Measurements from ENCODE around the gene DCUN1D4.

Gene DCUN1D4

GRCh38 chr4:51895816-51896408, 53.0 kb downstream of the DCUN1D4 start:
- Histone ChIP-seq H3K9me3 (no peaks in the 10 kb centered on the region), H3K27me3 (no peaks in the 10 kb centered on the region), H3K36me3 (peaks cover 4% of the 10 kb centered on the region), H3K4me1 (ENCODE audit: control insufficient read depth in 1 of 2, insufficient read depth in 1 of 2, low read depth in 1 of 2, low read length in 1 of 2) (peaks cover 0 to 7% of the 10 kb centered on the region in 2 experiments), H3K27ac (no peak overlapping the region), H3K4me3 (ENCODE audit: low read depth in 1 of 2, low read length in 1 of 2) (no peak overlapping the region)
- peak; percentile 41 for TF ChIP-seq CTCF (IDR thresholded peaks at IDR 0.05)

- Histone ChIP-seq H3K27ac (peak overlapping the region; percentile 38), H3K9me3 (no peaks in the 10 kb centered on the region), H3K36me3 (no peaks in the 10 kb centered on the region), H3K27me3 (no peaks in the 10 kb centered on the region), H3K4me1 (ENCODE audit: control insufficient read depth in 1 of 2, insufficient read depth in 1 of 2, low read depth in 1 of 2, low read length in 1 of 2) (peaks cover 9 to 21% of the 10 kb centered on the region in 2 experiments), H3K4me3 (ENCODE audit: low read depth in 1 of 2, low read length in 1 of 2) (no peak overlapping the region)
- no peak for TF ChIP-seq CTCF (IDR thresholded peaks at IDR 0.05)
Observed at GRCh38 chr4:51901363-51901762, 58.4 kb downstream of the DCUN1D4 start.

GRCh38 chr4:51906167-51906958, 63.4 kb downstream of the DCUN1D4 start:
- H3K36me3 ChIP-seq = no peaks in the 10 kb centered on the region
- H3K4me3 ChIP-seq (ENCODE audit: low read depth in 1 of 2, low read length in 1 of 2) = no peak overlapping the region
- H3K27me3 ChIP-seq = no peaks in the 10 kb centered on the region
- H3K4me1 ChIP-seq (ENCODE audit: control insufficient read depth in 1 of 2, insufficient read depth in 1 of 2, low read depth in 1 of 2, low read length in 1 of 2) = peaks cover 32 to 33% of the 10 kb centered on the region in 2 experiments
- peak overlapping the region; percentile 76 for H3K27ac ChIP-seq
- no peak for TF ChIP-seq CTCF (IDR thresholded peaks at IDR 0.05)
- no peaks in the 10 kb centered on the region for H3K9me3 ChIP-seq

- Histone ChIP-seq H3K36me3 (no peaks in the 10 kb centered on the region), H3K9me3 (no peaks in the 10 kb centered on the region), H3K4me3 (ENCODE audit: low read depth in 1 of 2, low read length in 1 of 2) (no peak overlapping the region), H3K4me1 (ENCODE audit: control insufficient read depth in 1 of 2, insufficient read depth in 1 of 2, low read depth in 1 of 2, low read length in 1 of 2) (peaks cover 31 to 33% of the 10 kb centered on the region in 2 experiments), H3K27me3 (no peaks in the 10 kb centered on the region), H3K27ac (peak overlapping the region; percentile 76)
- no peak for TF ChIP-seq CTCF (IDR thresholded peaks at IDR 0.05)
Observed at GRCh38 chr4:51907006-51907669, 64.2 kb downstream of the DCUN1D4 start.

- H3K27me3 ChIP-seq = no peaks in the 10 kb centered on the region
- peaks cover 3% of the 10 kb centered on the region for H3K36me3 ChIP-seq
- no peak overlapping the region for H3K4me3 ChIP-seq (ENCODE audit: low read depth in 1 of 2, low read length in 1 of 2)
- peak overlapping the region; percentile 40 for H3K27ac ChIP-seq
- no peak for TF ChIP-seq CTCF (IDR thresholded peaks at IDR 0.05)
- H3K4me1 ChIP-seq (ENCODE audit: control insufficient read depth in 1 of 2, insufficient read depth in 1 of 2, low read depth in 1 of 2, low read length in 1 of 2) = peaks cover 31 to 33% of the 10 kb centered on the region in 2 experiments
- H3K9me3 ChIP-seq = no peaks in the 10 kb centered on the region
Observed at GRCh38 chr4:51909236-51909703, 66.3 kb downstream of the DCUN1D4 start.

Data from neutrophil (primary cell).